GM19351 (cell line): ENCODE results near the gene DIPK1A.

Experiments
- ATAC-seq: cut with Tn5 transposase; IDR thresholded peaks from one replicate; pipeline ENCODE4 v1.9.1; 2021; ENCODE audit warnings: mild to moderate bottlenecking, moderate library complexity; ENCODE audit not compliant: unreplicated experiment

The DIPK1A gene

GRCh38 chr1:92879316-92879968 lies 81.8 kb downstream of the DIPK1A start:
- no peak for ATAC-seq

GRCh38 chr1:92877792-92878191 lies 83.5 kb downstream of the DIPK1A start:
- no peak for ATAC-seq

- no peak for ATAC-seq
These were observed 84.1 kb downstream of the DIPK1A start for GRCh38 chr1:92877081-92877711.

GRCh38 chr1:92876351-92876750 lies 84.9 kb downstream of the DIPK1A start:
- no peak for ATAC-seq

- ATAC-seq, result no peak
These were observed 86.3 kb downstream of the DIPK1A start for GRCh38 chr1:92874987-92875386.

- ATAC-seq, result no peak
These were observed 88.5 kb downstream of the DIPK1A start for GRCh38 chr1:92872719-92873118.

- ATAC-seq, result no peak
These were observed 90.7 kb downstream of the DIPK1A start for GRCh38 chr1:92870591-92870990.

GRCh38 chr1:92864131-92864530 lies 97.1 kb downstream of the DIPK1A start:
- no peak for ATAC-seq

- ATAC-seq, result no peak
These were observed 98.7 kb downstream of the DIPK1A start for GRCh38 chr1:92862605-92863004.

- ATAC-seq, result no peak
These were observed 101.7 kb downstream of the DIPK1A start for GRCh38 chr1:92859400-92860039.

GRCh38 chr1:92858564-92859399 lies 102.5 kb downstream of the DIPK1A start:
- ATAC-seq, result peak; percentile 73

- ATAC-seq, result no peak
These were observed 103.4 kb downstream of the DIPK1A start for GRCh38 chr1:92857817-92858216.

- no peak for ATAC-seq
These were observed 106.0 kb downstream of the DIPK1A start for GRCh38 chr1:92855236-92855635.

GRCh38 chr1:92854101-92854785 lies 107.0 kb downstream of the DIPK1A start:
- ATAC-seq, result no peak

- no peak for ATAC-seq
These were observed 108.0 kb downstream of the DIPK1A start for GRCh38 chr1:92853299-92853698.

- no peak for ATAC-seq
These were observed 109.5 kb downstream of the DIPK1A start for GRCh38 chr1:92851729-92852128.

- ATAC-seq, result no peak
These were observed 111.2 kb downstream of the DIPK1A start for GRCh38 chr1:92850019-92850418.

GRCh38 chr1:92848201-92848600 lies 113.1 kb downstream of the DIPK1A start:
- ATAC-seq, result no peak

GRCh38 chr1:92845908-92846307 lies 115.4 kb downstream of the DIPK1A start:
- ATAC-seq, result no peak

GRCh38 chr1:92844439-92844838 lies 116.8 kb downstream of the DIPK1A start:
- ATAC-seq, result no peak
